Hematopoietic multipotent progenitor cell treated with erythropoietin and hydrocortisone succinate and interleukin-3 and kit ligand, for 6 days (in vitro differentiated cells): ENCODE measurements around the gene ORMDL1.
"Not testable (repeated sequence)": the region's sequence is repeated elsewhere in the genome, so short reads cannot be mapped to it uniquely, and the experiment has no call there.

Source experiments
- DNase-seq: peaks from one replicate; pipeline ENCODE4 v3.0.0-alpha.2; 2015

The ORMDL1 gene

GRCh38 chr2:189770590-189771322 lies 13.4 kb downstream of the ORMDL1 start:
- peak; percentile 68 for DNase-seq

GRCh38 chr2:189763908-189764661 lies 20.1 kb downstream of the ORMDL1 start:
- peak; percentile 43 for DNase-seq

GRCh38 chr2:189762551-189763298 lies 21.4 kb downstream of the ORMDL1 start, which contains the start of gene OSGEPL1:
OSGEPL1 (minus strand) TSS chr2:189762792; CDS start chr2:189761640, 1,152 bp downstream.
- DNase-seq, result peak; percentile 99

- DNase-seq, result no peak
Measured at GRCh38 chr2:189762229-189762550, 21.9 kb downstream of the ORMDL1 start.

GRCh38 chr2:189760154-189760553 lies 24.0 kb downstream of the ORMDL1 start:
- not testable (repeated sequence) for DNase-seq

GRCh38 chr2:189756311-189756952 lies 27.7 kb downstream of the ORMDL1 start:
- no peak for DNase-seq

GRCh38 chr2:189751080-189751658 lies 33.0 kb downstream of the ORMDL1 start:
- DNase-seq, result peak; percentile 80

- no peak for DNase-seq
Measured at GRCh38 chr2:189729430-189729829, 54.7 kb downstream of the ORMDL1 start.

- DNase-seq, result no peak
Measured at GRCh38 chr2:189726849-189727248, 57.3 kb downstream of the ORMDL1 start.

- DNase-seq, result no peak
Measured at GRCh38 chr2:189726271-189726670, 57.9 kb downstream of the ORMDL1 start.

- no peak for DNase-seq
Measured at GRCh38 chr2:189723192-189723591, 60.9 kb downstream of the ORMDL1 start.
